DMS 273 treated with DMSO at 0.1 percent for 48 hours (cell line): ENCODE data around the gene RFC1.
"Not testable (repeated sequence)": the region's sequence is repeated elsewhere in the genome, so short reads cannot be mapped to it uniquely, and the experiment has no call there.

Experiments
- DNase-seq: peaks from one replicate; lab custom pipeline; 2025; lab: John Stamatoyannopoulos, UW

Gene RFC1

GRCh38 chr4:39365830-39366771 lies at the start of gene RFC1:
Gene RFC1, minus strand, starts transcription at chr4:39366362. Its CDS starts 121 bp downstream, at chr4:39366241.
- peak; percentile 36 for DNase-seq

- no peak for DNase-seq
These were observed 49.6 kb upstream of the RFC1 start for GRCh38 chr4:39415678-39416283.

GRCh38 chr4:39411561-39411960 lies 45.4 kb upstream of the RFC1 start:
- DNase-seq = not testable (repeated sequence)

- DNase-seq = no peak
These were observed 44.3 kb upstream of the RFC1 start for GRCh38 chr4:39410415-39410814.

GRCh38 chr4:39407584-39407885 lies 41.4 kb upstream of the RFC1 start:
- DNase-seq = no peak

GRCh38 chr4:39406763-39407583 lies 40.8 kb upstream of the RFC1 start, which contains the start of gene KLB:
Gene KLB, plus strand, starts transcription at chr4:39406930. Its CDS starts 20 bp downstream, at chr4:39406950.
- no peak for DNase-seq

GRCh38 chr4:39401640-39402039 lies 35.5 kb upstream of the RFC1 start:
- DNase-seq = not testable (repeated sequence)

- no peak for DNase-seq
These were observed 28.5 kb upstream of the RFC1 start for GRCh38 chr4:39394706-39395105.

- DNase-seq = no peak
These were observed 24.4 kb upstream of the RFC1 start for GRCh38 chr4:39390603-39391002.

- no peak for DNase-seq
These were observed 18.4 kb upstream of the RFC1 start for GRCh38 chr4:39384563-39384962.

- no peak for DNase-seq
These were observed 17.5 kb upstream of the RFC1 start for GRCh38 chr4:39383690-39384089.

- no peak for DNase-seq
These were observed 9.3 kb upstream of the RFC1 start for GRCh38 chr4:39375478-39375877.

- not testable (repeated sequence) for DNase-seq
These were observed 5.0 kb upstream of the RFC1 start for GRCh38 chr4:39371209-39371608.

- DNase-seq = no peak
These were observed 3.1 kb upstream of the RFC1 start for GRCh38 chr4:39369301-39369700.

GRCh38 chr4:39367166-39367565 lies 1.0 kb upstream of the RFC1 start:
- DNase-seq = no peak

GRCh38 chr4:39365360-39365759 lies 802 bp downstream of the RFC1 start:
- DNase-seq = no peak

GRCh38 chr4:39363773-39364393 lies 2.3 kb downstream of the RFC1 start:
- DNase-seq = no peak

GRCh38 chr4:39362827-39363226 lies 3.3 kb downstream of the RFC1 start:
- DNase-seq = no peak

GRCh38 chr4:39360611-39361010 lies 5.6 kb downstream of the RFC1 start:
- DNase-seq = not testable (repeated sequence)

- DNase-seq = no peak
These were observed 9.2 kb downstream of the RFC1 start for GRCh38 chr4:39357002-39357401.

GRCh38 chr4:39354254-39354552 lies 12.0 kb downstream of the RFC1 start:
- DNase-seq = no peak
